Measurements from ENCODE around the gene ISX.
A peak's percentile ranks its signal among the peaks of the same experiment; 100 is the strongest.
"Not testable (repeated sequence)": the region's sequence is repeated elsewhere in the genome, so short reads cannot be mapped to it uniquely, and the experiment has no call there.

The ISX gene

DNA sequence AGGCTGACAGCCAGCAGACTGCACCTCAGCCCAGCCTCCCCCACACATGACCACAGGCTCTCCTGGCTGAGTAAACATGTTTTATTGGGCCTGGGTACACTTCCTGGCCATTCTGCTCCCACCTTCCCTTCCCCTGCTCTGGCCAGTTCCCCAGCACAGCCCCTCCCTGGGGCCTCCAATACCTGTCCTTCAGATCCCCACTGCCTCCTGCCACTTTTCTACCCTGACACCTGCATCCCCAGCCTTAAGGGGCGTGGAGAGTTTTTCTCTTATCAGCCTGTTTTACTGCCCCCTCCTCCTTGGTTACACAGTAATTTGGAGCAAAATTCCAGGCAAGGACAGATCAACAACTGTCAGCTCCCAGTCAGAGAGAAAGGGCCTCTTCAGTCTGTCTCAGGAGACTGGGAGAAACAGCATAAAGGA, at the start of gene ISX:
Gene ISX (plus strand): TSS at position 363 of the 423 bp plus-strand sequence. CDS start 930 bp downstream, outside the sequence.
- no peak for DNase-seq

GRCh38 chr22:35016909-35017308, 49.0 kb upstream of the ISX start:
- DNase-seq: no peak

GRCh38 chr22:35018995-35019394, 47.0 kb upstream of the ISX start:
- DNase-seq: no peak

GRCh38 chr22:35020517-35020916, 45.4 kb upstream of the ISX start:
- DNase-seq: no peak

- DNase-seq: no peak
Observed at GRCh38 chr22:35021161-35021560, 44.8 kb upstream of the ISX start.

DNA sequence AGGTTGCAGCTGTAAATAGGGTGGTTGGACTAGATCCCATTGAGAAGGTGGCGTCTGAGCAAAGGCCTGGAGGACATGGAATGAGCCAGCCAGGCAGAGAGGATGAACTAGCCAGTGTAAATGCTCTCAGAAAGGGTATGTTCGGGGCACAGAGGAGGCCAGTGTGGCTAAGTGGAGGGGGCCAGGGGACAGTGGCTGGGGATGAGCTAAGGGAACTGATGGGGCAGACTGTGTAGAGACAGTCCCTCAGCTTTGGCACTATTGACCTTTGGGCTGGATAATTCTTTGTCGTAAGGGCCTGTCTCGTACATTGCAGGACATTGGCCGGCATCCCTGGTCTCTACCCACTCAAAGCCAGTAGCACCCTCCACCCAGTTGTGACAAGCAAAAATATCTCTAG, 43.7 kb upstream of the ISX start:
- DNase-seq: no peak

GRCh38 chr22:35023692-35024363, 42.1 kb upstream of the ISX start:
- DNase-seq: peak in 1 of 2 experiments; percentile 58

DNA sequence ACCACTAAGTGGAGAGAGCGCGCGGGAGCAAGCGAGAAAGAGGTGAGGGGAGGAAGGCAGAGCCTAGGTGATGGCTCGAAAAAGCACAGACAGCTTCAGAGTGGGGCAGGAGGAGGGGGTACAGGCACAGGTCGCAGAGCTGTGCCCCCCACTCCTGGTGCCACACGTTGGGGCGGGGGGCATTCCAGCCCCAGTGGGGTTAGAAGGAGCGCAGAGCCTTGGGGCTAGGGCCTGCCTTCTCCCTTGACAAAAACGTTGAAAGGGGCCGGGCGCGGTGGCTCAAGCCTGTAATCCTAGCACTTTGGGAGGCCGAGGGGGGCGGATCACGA, 41.6 kb upstream of the ISX start:
- DNase-seq: no peak

DNA sequence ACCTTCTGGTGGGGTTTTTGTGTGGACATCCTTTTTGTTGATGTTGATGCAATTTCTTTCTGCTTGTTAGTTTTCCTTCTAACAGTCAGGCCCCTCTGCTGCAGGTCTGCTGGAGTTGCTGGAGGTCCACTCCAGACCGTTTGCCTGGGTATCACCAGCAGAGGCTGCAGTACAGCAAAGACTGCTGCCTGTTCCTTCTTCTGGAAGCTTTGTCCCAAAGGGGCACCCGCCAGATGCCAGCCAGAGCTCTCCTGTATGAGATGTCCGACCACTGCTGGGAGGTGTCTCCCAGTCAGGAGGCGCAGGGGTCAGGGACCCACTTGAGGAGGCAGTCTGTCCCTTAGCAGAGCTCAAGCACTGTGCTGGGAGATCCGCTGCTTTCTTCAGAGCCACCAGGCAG, 35.8 kb upstream of the ISX start:
- DNase-seq: not testable (repeated sequence)

DNA sequence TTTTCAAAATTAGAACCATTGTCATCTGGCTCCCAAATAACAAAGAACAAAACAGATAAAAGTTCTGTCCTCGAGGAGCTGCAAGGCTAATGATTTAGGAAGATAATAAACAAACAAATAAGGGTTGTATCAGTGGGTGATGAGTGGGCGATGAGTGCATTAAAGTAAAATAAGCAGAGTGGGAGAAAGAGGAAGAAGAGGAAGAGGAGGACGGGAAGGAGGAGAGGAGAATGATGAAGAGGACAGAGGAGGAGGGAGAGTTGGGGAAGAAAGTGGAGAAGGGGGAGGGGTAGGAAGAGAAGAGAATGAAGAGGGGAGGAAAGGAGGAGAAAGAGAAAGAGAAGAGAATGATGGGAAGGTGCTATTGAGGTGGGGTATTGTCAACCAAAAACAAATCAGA, 33.4 kb upstream of the ISX start:
- no peak for DNase-seq

- DNase-seq: no peak
Observed at GRCh38 chr22:35033635-35034296, 32.2 kb upstream of the ISX start.

DNA sequence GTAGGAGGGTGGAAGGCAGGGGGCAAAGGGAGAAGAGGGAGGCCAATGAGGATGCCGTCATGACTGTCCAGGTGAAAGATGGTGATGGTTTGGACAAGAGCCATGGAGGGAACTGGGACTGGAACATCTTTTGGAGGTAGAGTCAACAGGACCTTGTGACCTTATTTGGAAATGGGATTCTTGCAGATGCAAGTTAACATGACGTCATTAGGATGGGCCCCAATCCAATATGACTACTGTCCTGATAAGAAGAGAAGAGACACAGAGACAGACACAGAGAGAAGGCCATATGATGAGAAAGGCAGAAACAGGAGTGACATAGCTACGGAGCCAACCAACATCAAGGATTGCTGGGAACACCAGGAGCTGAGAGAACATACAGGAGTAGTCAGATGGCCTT, 31.0 kb upstream of the ISX start:
- no peak for DNase-seq

DNA sequence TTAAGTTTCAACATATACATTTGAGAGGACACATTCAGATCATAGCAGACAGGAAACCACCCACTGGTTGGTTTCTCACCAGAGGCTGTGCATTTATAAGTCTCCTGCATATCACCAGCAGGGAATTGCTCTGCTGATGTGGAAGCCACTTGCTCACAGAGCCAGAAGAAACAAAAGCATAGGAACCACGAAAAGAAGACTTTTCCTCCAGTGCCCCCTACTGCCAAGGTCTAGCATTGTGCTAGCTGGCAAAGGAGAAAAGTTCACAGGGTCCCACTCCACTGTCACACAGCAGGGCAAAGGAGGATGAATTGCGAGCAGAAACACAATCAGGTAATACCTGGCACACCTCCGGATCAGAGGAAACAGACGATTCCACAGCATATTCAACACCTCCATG, 28.9 kb upstream of the ISX start:
- DNase-seq: no peak

- no peak for DNase-seq
Observed at GRCh38 chr22:35039625-35040024, 26.3 kb upstream of the ISX start.

GRCh38 chr22:35043252-35043933, 22.6 kb upstream of the ISX start:
- no peak for DNase-seq

- DNase-seq: no peak
Observed at GRCh38 chr22:35043934-35044319, 22.0 kb upstream of the ISX start.

GRCh38 chr22:35044607-35045390, 21.2 kb upstream of the ISX start:
- DNase-seq: no peak

DNA sequence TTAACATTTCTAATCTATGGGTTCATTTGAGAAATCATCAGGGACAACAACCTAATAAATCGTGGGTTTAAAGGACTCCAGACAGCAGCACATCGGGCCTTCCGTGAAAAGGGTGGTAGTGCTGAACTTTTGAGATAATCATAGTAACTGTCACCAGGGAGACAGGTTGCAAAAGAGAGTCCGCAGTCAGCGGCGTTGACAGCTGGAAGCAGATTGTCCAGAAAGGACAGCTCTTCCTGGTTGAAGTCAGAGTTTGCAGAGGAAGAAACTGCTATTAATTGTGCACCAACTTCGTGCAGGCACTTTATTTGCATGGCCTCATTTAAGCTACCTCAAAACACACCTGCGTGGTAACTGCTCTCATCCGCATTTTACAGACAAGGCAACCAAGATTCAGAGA, 20.5 kb upstream of the ISX start:
- DNase-seq: no peak

DNA sequence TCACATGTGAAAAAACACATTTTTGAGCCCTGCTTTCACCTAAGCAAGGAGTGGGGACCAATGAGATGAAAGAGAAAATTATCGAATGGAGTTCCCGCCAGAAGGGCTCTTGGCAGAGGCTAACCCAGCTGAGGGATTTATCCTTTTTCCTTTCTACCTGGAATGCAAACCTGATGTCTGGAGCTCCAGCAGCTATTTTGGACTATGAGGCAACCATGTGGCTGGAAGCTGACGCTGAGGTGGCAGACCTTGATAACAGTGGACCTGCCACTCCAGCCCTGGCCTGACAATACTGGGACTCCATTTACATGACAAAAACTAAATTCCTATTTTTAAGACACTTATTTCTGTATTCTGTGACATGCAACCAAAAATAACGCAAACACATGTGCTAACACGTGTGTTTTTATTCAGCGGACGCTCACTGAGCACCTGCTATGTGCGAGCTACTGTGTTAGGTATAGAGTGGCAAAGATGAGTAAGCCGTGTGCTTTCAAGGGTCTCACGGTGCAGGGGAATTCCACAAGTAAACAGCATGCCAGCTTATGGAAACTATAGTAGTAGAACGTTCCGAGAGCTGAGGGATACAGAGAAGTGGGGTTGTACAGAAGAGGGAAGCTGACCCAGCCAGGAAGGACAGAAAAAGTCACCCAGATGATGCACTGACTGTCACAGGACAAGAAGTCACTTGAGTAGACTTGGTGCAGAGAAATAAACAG, 19.1 kb upstream of the ISX start:
- DNase-seq: no peak

GRCh38 chr22:35050038-35050437, 15.9 kb upstream of the ISX start:
- not testable (repeated sequence) for DNase-seq

GRCh38 chr22:35051013-35051535, 14.9 kb upstream of the ISX start:
- DNase-seq: no peak

DNA sequence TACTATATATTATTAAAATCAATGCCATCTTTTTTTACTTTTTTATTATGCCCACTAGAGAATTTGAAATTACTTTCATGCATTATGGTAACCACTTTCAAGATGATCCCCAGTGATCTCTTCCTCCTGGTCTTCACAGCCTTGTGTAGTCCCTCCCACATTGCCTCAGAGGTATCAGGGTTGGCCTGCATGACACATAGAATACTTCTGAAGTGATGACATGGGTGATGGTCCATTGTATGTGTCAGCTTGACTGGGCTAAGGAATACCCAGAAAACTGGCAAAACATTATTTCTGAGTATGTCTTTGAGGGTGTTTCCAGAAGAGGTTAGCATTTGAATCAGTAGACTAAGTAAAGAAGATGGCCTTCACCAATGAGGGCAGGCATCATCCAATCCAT, 14.2 kb upstream of the ISX start:
- DNase-seq: no peak
